ENCODE results near the gene ZNF460.

The ZNF460 gene

GRCh38 chr19:57319869-57320179 lies 39.5 kb downstream of the ZNF460 start:
- TF ChIP-seq CTCF (IDR thresholded peaks at IDR 0.05; ENCODE audit: borderline replicate concordance, extremely low read depth, low read length, poor library complexity, severe bottlenecking): no peak
- Histone ChIP-seq H3K27ac (ENCODE audit: low read length) (peak overlapping the region; percentile 87), H3K9me3 (ENCODE audit: insufficient read depth, low read length, severe bottlenecking) (no peaks in the 10 kb centered on the region), H4K20me1 (ENCODE audit: insufficient read depth, low read length) (peaks cover 19% of the 10 kb centered on the region), H2AFZ (ENCODE audit: low read depth, low read length) (peak overlapping the region; percentile 86), H3K4me3 (ENCODE audit: low read depth in 1 of 2, low read length in 2 of 2) (peak overlapping the region; percentile 70 to 92; a peak in 3 of 4 replicates), H3K9ac (ENCODE audit: low read depth, low read length) (peak overlapping the region; percentile 87), H3K4me1 (ENCODE audit: insufficient read depth, low read length) (peaks cover 27% of the 10 kb centered on the region), H3K79me2 (ENCODE audit: insufficient read depth, low read length) (peaks cover 38% of the 10 kb centered on the region), H3K27me3 (ENCODE audit: insufficient read depth, low read length, poor library complexity) (no peaks in the 10 kb centered on the region), H3K4me2 (ENCODE audit: insufficient read depth, low read length) (peak overlapping the region; percentile 94), H3K36me3 (ENCODE audit: insufficient read depth, low read length) (peaks cover 24% of the 10 kb centered on the region)
- ATAC-seq (ENCODE audit: insufficient read depth, low read depth) (no peak), DNase-seq (no peak)

GRCh38 chr19:57320180-57321084 lies 40.1 kb downstream of the ZNF460 start, which contains the start of gene ZNF543:
ZNF543 (plus strand) TSS chr19:57320472; CDS start chr19:57320854, 382 bp downstream.
- ATAC-seq (ENCODE audit: insufficient read depth, low read depth): peak; percentile 98

GRCh38 chr19:57321116-57321515 lies 40.8 kb downstream of the ZNF460 start:
- peak overlapping the region; percentile 94 for H3K4me2 ChIP-seq (ENCODE audit: insufficient read depth, low read length)
- peaks cover 42% of the 10 kb centered on the region for H3K79me2 ChIP-seq (ENCODE audit: insufficient read depth, low read length)
- TF ChIP-seq EZH2 (IDR thresholded peaks at IDR 0.05; ENCODE audit: borderline replicate concordance, low read depth, low read length, severe bottlenecking) (no peak), CTCF (IDR thresholded peaks at IDR 0.05; ENCODE audit: borderline replicate concordance, extremely low read depth, low read length, poor library complexity, severe bottlenecking) (no peak)
- ATAC-seq (ENCODE audit: insufficient read depth, low read depth) (no peak), DNase-seq (no peak)
- H3K27ac ChIP-seq (ENCODE audit: low read length): peak overlapping the region; percentile 87
- peak overlapping the region; percentile 86; the same call in 1 of the 2 replicates for H2AFZ ChIP-seq (ENCODE audit: low read depth, low read length)
- peaks cover 37% of the 10 kb centered on the region for H3K36me3 ChIP-seq (ENCODE audit: insufficient read depth, low read length)
- peak overlapping the region; percentile 87 for H3K9ac ChIP-seq (ENCODE audit: low read depth, low read length)
- H3K27me3 ChIP-seq (ENCODE audit: insufficient read depth, low read length, poor library complexity): no peaks in the 10 kb centered on the region
- no peaks in the 10 kb centered on the region for H3K9me3 ChIP-seq (ENCODE audit: insufficient read depth, low read length, severe bottlenecking)
- peaks cover 27% of the 10 kb centered on the region for H3K4me1 ChIP-seq (ENCODE audit: insufficient read depth, low read length)
- peak overlapping the region; percentile 70 to 92 for H3K4me3 ChIP-seq (ENCODE audit: low read depth in 1 of 2, low read length in 2 of 2)
- peaks cover 19% of the 10 kb centered on the region for H4K20me1 ChIP-seq (ENCODE audit: insufficient read depth, low read length)

More at GRCh38 chr19:57320180-57321084, 40.1 kb downstream of the ZNF460 start, which contains the start of gene ZNF543:
- peak within 1 kb of the TSS; percentile 87 for H3K9ac ChIP-seq (ENCODE audit: low read depth, low read length)
- H3K36me3 ChIP-seq (ENCODE audit: insufficient read depth, low read length): peaks cover 30% of the 10 kb centered on the region
- H3K27ac ChIP-seq (ENCODE audit: low read length): peak within 1 kb of the TSS; percentile 87
- no peaks in the 10 kb centered on the region for H3K27me3 ChIP-seq (ENCODE audit: insufficient read depth, low read length, poor library complexity)
- H3K4me2 ChIP-seq (ENCODE audit: insufficient read depth, low read length): peak within 1 kb of the TSS; percentile 94
- peak; percentile 13 for TF ChIP-seq CTCF (IDR thresholded peaks at IDR 0.05; ENCODE audit: borderline replicate concordance, extremely low read depth, low read length, poor library complexity, severe bottlenecking)
- no peak for TF ChIP-seq EZH2 (IDR thresholded peaks at IDR 0.05; ENCODE audit: borderline replicate concordance, low read depth, low read length, severe bottlenecking)
- peak; percentile 96 for DNase-seq
- no peaks in the 10 kb centered on the region for H3K9me3 ChIP-seq (ENCODE audit: insufficient read depth, low read length, severe bottlenecking)
- peak within 1 kb of the TSS; percentile 86 for H2AFZ ChIP-seq (ENCODE audit: low read depth, low read length)
- peak within 1 kb of the TSS; percentile 70 to 92 for H3K4me3 ChIP-seq (ENCODE audit: low read depth in 1 of 2, low read length in 2 of 2)
- peaks cover 42% of the 10 kb centered on the region for H3K79me2 ChIP-seq (ENCODE audit: insufficient read depth, low read length)
- peaks cover 19% of the 10 kb centered on the region for H4K20me1 ChIP-seq (ENCODE audit: insufficient read depth, low read length)
- H3K4me1 ChIP-seq (ENCODE audit: insufficient read depth, low read length): peaks cover 27% of the 10 kb centered on the region
